KOPT-K1 (cell line): ENCODE data around the gene NOLC1.

ENCODE experiments used
- H3K27ac ChIP-seq: fragments of 200-600 bp; sonication (generic); 2 replicates; pipeline ENCODE4 v1.5.1; 2016; ENCODE audit warnings: antibody characterized with exemption, mild to moderate bottlenecking, low read depth, low read length; ENCODE audit not compliant: poor library complexity, severe bottlenecking
- H3K36me3 ChIP-seq: fragments of 200-600 bp; sonication (generic); 2 replicates; pipeline ENCODE4 v1.5.1; 2017; ENCODE audit warnings: antibody characterized with exemption, mild to moderate bottlenecking, low read length, moderate library complexity; ENCODE audit not compliant: insufficient read depth
- H3K9me3 ChIP-seq: fragments of 200-600 bp; sonication (generic); 2 replicates; pipeline ENCODE4 v1.5.1; 2017; ENCODE audit warnings: antibody characterized with exemption, low read length, mild to moderate bottlenecking; ENCODE audit not compliant: insufficient read depth, poor library complexity, severe bottlenecking

Gene NOLC1

GRCh38 chr10:102119417-102120141 lies 32.6 kb upstream of the NOLC1 start:
- H3K27ac ChIP-seq: peak overlapping the region; percentile 84
- H3K9me3 ChIP-seq: no peaks in the 10 kb centered on the region
- no peaks in the 10 kb centered on the region for H3K36me3 ChIP-seq

GRCh38 chr10:102120142-102120990 lies 31.8 kb upstream of the NOLC1 start, which contains the start of gene LDB1:
Gene LDB1 (minus strand): TSS chr10:102120368. CDS start chr10:102120110, 258 bp downstream.
- H3K9me3 ChIP-seq: no peaks in the 10 kb centered on the region

GRCh38 chr10:102120991-102121738 lies 31.0 kb upstream of the NOLC1 start:
- no peaks in the 10 kb centered on the region for H3K9me3 ChIP-seq
- H3K36me3 ChIP-seq: no peaks in the 10 kb centered on the region
- H3K27ac ChIP-seq: peak overlapping the region; percentile 84

More at GRCh38 chr10:102120142-102120990, 31.8 kb upstream of the NOLC1 start, which contains the start of gene LDB1:
- H3K36me3 ChIP-seq: no peaks in the 10 kb centered on the region
- peak within 1 kb of the TSS; percentile 84 for H3K27ac ChIP-seq

- Histone ChIP-seq H3K27ac (peak overlapping the region; percentile 84), H3K9me3 (no peaks in the 10 kb centered on the region), H3K36me3 (no peaks in the 10 kb centered on the region)
These were observed 30.3 kb upstream of the NOLC1 start for GRCh38 chr10:102121739-102122372.

GRCh38 chr10:102122450-102122849 lies 29.7 kb upstream of the NOLC1 start:
- H3K36me3 ChIP-seq: no peaks in the 10 kb centered on the region
- H3K27ac ChIP-seq: no peak overlapping the region
- H3K9me3 ChIP-seq: no peaks in the 10 kb centered on the region

- Histone ChIP-seq H3K9me3 (no peaks in the 10 kb centered on the region), H3K27ac (no peak overlapping the region), H3K36me3 (no peaks in the 10 kb centered on the region)
These were observed 29.0 kb upstream of the NOLC1 start for GRCh38 chr10:102123223-102123622.

- Histone ChIP-seq H3K27ac (peak overlapping the region; percentile 83), H3K9me3 (no peaks in the 10 kb centered on the region), H3K36me3 (peaks cover 14% of the 10 kb centered on the region; the same call in 1 of the 2 replicates)
These were observed 20.7 kb upstream of the NOLC1 start for GRCh38 chr10:102131286-102132170.

- Histone ChIP-seq H3K27ac (peak overlapping the region; percentile 83), H3K9me3 (no peaks in the 10 kb centered on the region), H3K36me3 (peaks cover 21% of the 10 kb centered on the region)
These were observed 20.0 kb upstream of the NOLC1 start for GRCh38 chr10:102132193-102132562.

- no peaks in the 10 kb centered on the region for H3K9me3 ChIP-seq
- peak within 1 kb of the TSS; percentile 83 for H3K27ac ChIP-seq
- H3K36me3 ChIP-seq: peaks cover 27% of the 10 kb centered on the region
These were observed 19.4 kb upstream of the NOLC1 start, which contains the start of gene PPRC1 for GRCh38 chr10:102132563-102133372. Gene PPRC1 (plus strand): TSS chr10:102133040. CDS start chr10:102133069, 29 bp downstream.

GRCh38 chr10:102133373-102134195 lies 18.6 kb upstream of the NOLC1 start:
- Histone ChIP-seq H3K36me3 (peaks cover 35% of the 10 kb centered on the region), H3K9me3 (no peaks in the 10 kb centered on the region), H3K27ac (peak overlapping the region; percentile 83)

- H3K36me3 ChIP-seq: peaks cover 43% of the 10 kb centered on the region
- no peaks in the 10 kb centered on the region for H3K9me3 ChIP-seq
- peak overlapping the region; percentile 83 for H3K27ac ChIP-seq
These were observed 17.8 kb upstream of the NOLC1 start for GRCh38 chr10:102134416-102134815.

- Histone ChIP-seq H3K9me3 (no peaks in the 10 kb centered on the region), H3K36me3 (peaks cover 60% of the 10 kb centered on the region), H3K27ac (no peak overlapping the region)
These were observed 16.1 kb upstream of the NOLC1 start for GRCh38 chr10:102135956-102136526.
